HL-60 (cell line): Measurements from ENCODE around the gene TRO.

Experiments
- CTCF ChIP-seq: IDR thresholded peaks from one replicate; pipeline ENCODE4 v1.5.1; 2011; ENCODE audit warnings: low read length, control low read depth, inconsistent platforms; ENCODE audit not compliant: insufficient read depth
- SPI1 ChIP-seq: IDR thresholded peaks from 2 replicates; pipeline ENCODE4 v1.6.1; 2012; ENCODE audit warnings: low read depth, mild to moderate bottlenecking, borderline replicate concordance

- TF ChIP-seq CTCF (no peak), SPI1 (no peak)
Measured at GRCh38 chrX:54964766-54965497, 44.3 kb downstream of the TRO start.
